Activated CD4-positive, alpha-beta T cell treated with anti-CD3 and anti-CD28 coated beads for 4 hours (primary cell): ENCODE data around the gene TPD52L1.

Source experiments
- DNase-seq, 2 donors: peaks; one replicate each; pipeline ENCODE4 v3.0.0-alpha.2; 2020

Gene TPD52L1

GRCh38 chr6:125250511-125250910 is 96.9 kb downstream of the TPD52L1 start:
- no peak for DNase-seq

GRCh38 chr6:125251516-125252220 is 98.1 kb downstream of the TPD52L1 start:
- DNase-seq = no peak

GRCh38 chr6:125252891-125253290 is 99.3 kb downstream of the TPD52L1 start:
- DNase-seq = no peak

- no peak for DNase-seq
Measured at GRCh38 chr6:125253881-125254280, 100.3 kb downstream of the TPD52L1 start.

GRCh38 chr6:125254321-125254720 is 100.7 kb downstream of the TPD52L1 start:
- DNase-seq = no peak

- DNase-seq = no peak
Measured at GRCh38 chr6:125255201-125255600, 101.6 kb downstream of the TPD52L1 start.

GRCh38 chr6:125257351-125257750 is 103.8 kb downstream of the TPD52L1 start:
- no peak for DNase-seq

- no peak for DNase-seq
Measured at GRCh38 chr6:125258651-125259353, 105.2 kb downstream of the TPD52L1 start.

GRCh38 chr6:125259354-125259736 is 105.8 kb downstream of the TPD52L1 start:
- no peak for DNase-seq

GRCh38 chr6:125262016-125263013 is 108.7 kb downstream of the TPD52L1 start:
- no peak for DNase-seq

- no peak for DNase-seq
Measured at GRCh38 chr6:125264476-125264875, 110.9 kb downstream of the TPD52L1 start.

GRCh38 chr6:125267806-125268523 is 114.4 kb downstream of the TPD52L1 start:
- DNase-seq = no peak

GRCh38 chr6:125268765-125269164 is 115.2 kb downstream of the TPD52L1 start:
- no peak for DNase-seq

- no peak for DNase-seq
Measured at GRCh38 chr6:125269328-125269985, 115.9 kb downstream of the TPD52L1 start.

- DNase-seq = no peak
Measured at GRCh38 chr6:125270380-125270779, 116.8 kb downstream of the TPD52L1 start.

- no peak for DNase-seq
Measured at GRCh38 chr6:125271486-125272159, 118.0 kb downstream of the TPD52L1 start.

GRCh38 chr6:125273251-125273650 is 119.7 kb downstream of the TPD52L1 start:
- no peak for DNase-seq

- DNase-seq = no peak
Measured at GRCh38 chr6:125273965-125274364, 120.4 kb downstream of the TPD52L1 start.

- no peak for DNase-seq
Measured at GRCh38 chr6:125274935-125275334, 121.4 kb downstream of the TPD52L1 start.

- DNase-seq = no peak
Measured at GRCh38 chr6:125275779-125276178, 122.2 kb downstream of the TPD52L1 start.

- DNase-seq = no peak
Measured at GRCh38 chr6:125277838-125278237, 124.3 kb downstream of the TPD52L1 start.
